Activated gamma-delta T cell treated with anti-CD3 and anti-CD28 coated beads, Interleukin-2, amount 50 U/mL, for 16 hours (primary cell): Measurements from ENCODE around the gene COG8.

Experiments
- DNase-seq: peaks from one replicate; pipeline ENCODE4 v3.0.0-alpha.2; 2020; ENCODE audit warnings: low read depth

The COG8 gene

DNA sequence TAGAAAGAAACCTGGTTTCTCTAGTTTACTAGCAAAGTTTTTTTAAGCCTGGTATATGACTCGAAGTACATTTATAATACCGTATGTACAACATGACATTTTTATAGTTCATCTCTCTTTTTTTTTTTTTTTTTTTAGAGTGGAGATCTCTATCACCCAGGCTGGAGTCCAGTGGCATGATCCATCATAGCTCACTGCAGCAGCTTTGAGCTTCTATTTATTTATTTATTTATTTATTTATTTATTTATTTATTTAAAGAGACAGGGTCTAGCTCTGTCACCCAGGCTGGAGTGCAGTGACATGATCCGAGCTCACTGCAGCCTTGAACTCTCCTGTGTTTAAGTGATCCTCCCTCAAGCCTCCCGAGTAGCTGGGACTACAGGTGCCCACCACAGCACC lies 54.1 kb downstream of the COG8 start:
- no peak for DNase-seq

DNA sequence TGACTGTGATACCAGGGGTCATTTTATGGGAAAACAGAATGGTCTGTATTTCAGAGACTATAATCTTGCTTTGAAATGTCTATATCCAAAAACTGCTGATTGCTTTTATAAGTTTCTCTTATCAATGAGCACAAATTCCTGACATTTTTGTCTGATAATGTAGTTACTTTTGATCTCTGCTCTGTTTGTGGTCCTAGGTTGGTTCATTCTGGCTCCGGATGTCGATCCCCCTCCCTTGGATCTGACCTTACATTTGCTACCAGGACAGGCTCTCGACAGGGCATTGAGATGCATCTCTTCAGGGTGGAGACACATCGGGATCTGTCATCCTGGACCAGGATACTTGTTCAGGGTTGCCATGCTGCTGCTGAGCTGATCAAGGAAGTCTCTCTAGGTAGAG lies 55.5 kb downstream of the COG8 start:
- DNase-seq = no peak

DNA sequence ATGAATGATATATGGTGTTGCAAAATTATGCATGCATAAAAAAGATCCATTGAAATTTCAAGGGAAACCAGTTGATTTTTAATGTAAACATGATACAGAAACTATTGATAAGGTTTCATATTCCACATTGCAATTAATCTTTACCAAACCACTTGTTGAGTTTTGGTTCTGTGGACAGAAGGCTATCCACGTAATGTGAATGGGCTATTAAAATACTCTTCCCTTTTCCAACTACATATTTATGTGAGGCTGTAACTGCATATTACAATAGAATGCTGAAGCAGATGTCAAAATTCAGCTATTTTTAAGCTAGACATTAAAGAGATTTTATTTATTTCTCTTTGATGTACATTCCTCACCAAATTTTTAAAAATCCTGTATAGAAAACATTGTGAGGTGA lies 62.0 kb downstream of the COG8 start:
- no peak for DNase-seq
